Neuronal stem cell (in vitro differentiated cells): ENCODE results near the gene RPS27A.

Experiments
- DNase-seq: peaks from one replicate; pipeline ENCODE4 v3.0.0-alpha.2; 2013; ENCODE audit warnings: low spot score
- H2AFZ ChIP-seq: one replicate; pipeline ENCODE4 v1.6.1; 2013; ENCODE audit warnings: mild to moderate bottlenecking, low read length, inconsistent platforms
- H2AK5ac ChIP-seq: 2 replicates; pipeline ENCODE4 v1.6.1; 2013; ENCODE audit warnings: low read depth, mild to moderate bottlenecking, inconsistent platforms, low read length, moderate library complexity, mixed read lengths
- H2BK120ac ChIP-seq: 2 replicates; pipeline ENCODE4 v1.6.1; 2013; ENCODE audit warnings: low read depth, mild to moderate bottlenecking, inconsistent platforms, low read length, moderate library complexity, mixed read lengths
- H2BK12ac ChIP-seq: one replicate; pipeline ENCODE4 v1.6.1; 2013; ENCODE audit warnings: low read length, inconsistent platforms
- H2BK15ac ChIP-seq: 2 replicates; pipeline ENCODE4 v1.6.1; 2013; ENCODE audit warnings: mild to moderate bottlenecking, low read length, inconsistent platforms, mixed read lengths
- H2BK5ac ChIP-seq: one replicate; pipeline ENCODE4 v1.6.1; 2013; ENCODE audit warnings: inconsistent platforms, mild to moderate bottlenecking, low read length, moderate library complexity
- H3K14ac ChIP-seq: one replicate; pipeline ENCODE4 v1.6.1; 2013; ENCODE audit warnings: low read length, inconsistent platforms
- H3K18ac ChIP-seq: 2 replicates; pipeline ENCODE4 v1.6.1; 2013; ENCODE audit warnings: low read length, inconsistent platforms
- H3K23ac ChIP-seq: 2 replicates; pipeline ENCODE4 v1.6.1; 2013; ENCODE audit warnings: low read depth, mild to moderate bottlenecking, mixed read lengths, low read length, inconsistent platforms; ENCODE audit not compliant: poor library complexity
- H3K27ac ChIP-seq: replicated peaks from 3 replicates; pipeline ENCODE4 v1.5.1; 2013; ENCODE audit warnings: low read length, inconsistent platforms
- H3K27me3 ChIP-seq, 3 experiments: 2 replicates each; pipeline ENCODE4 v1.6.1; 2013; ENCODE audit warnings: low read length in 3 of 3, mild to moderate bottlenecking in 2 of 3, inconsistent platforms in 1 of 3, low read depth in 1 of 3, mixed read lengths in 1 of 3, moderate library complexity in 1 of 3; ENCODE audit not compliant: control insufficient read depth in 3 of 3, insufficient read depth in 3 of 3
- H3K36me3 ChIP-seq, 2 donors: replicated peaks in 1 of 2; 2 replicates each; pipeline ENCODE4 v1.6.1; 2013; ENCODE audit warnings: low read length in 2 of 2; ENCODE audit not compliant: control insufficient read depth in 2 of 2, insufficient read depth in 2 of 2
- H3K4ac ChIP-seq: 2 replicates; pipeline ENCODE4 v1.6.1; 2013; ENCODE audit warnings: inconsistent platforms, mild to moderate bottlenecking, low read length, moderate library complexity
- H3K4me1 ChIP-seq, 2 donors: 1 replicate in 1 of 2; 2 replicates in 1 of 2; pipeline ENCODE4 v1.6.1; 2013; ENCODE audit warnings: low read length in 2 of 2, low read depth in 1 of 2; ENCODE audit not compliant: control insufficient read depth in 2 of 2, insufficient read depth in 1 of 2
- H3K4me2 ChIP-seq: one replicate; pipeline ENCODE4 v1.6.1; 2013; ENCODE audit warnings: mild to moderate bottlenecking, low read length, inconsistent platforms; ENCODE audit not compliant: insufficient read depth, poor library complexity, severe bottlenecking
- H3K4me3 ChIP-seq, 2 donors: 2 replicates each; pipeline ENCODE4 v1.5.1; 2013; ENCODE audit warnings: low read length in 2 of 2, mild to moderate bottlenecking in 2 of 2, inconsistent platforms in 1 of 2, moderate library complexity in 1 of 2
- H3K79me1 ChIP-seq: one replicate; pipeline ENCODE4 v1.6.1; 2013; ENCODE audit warnings: low read depth, mild to moderate bottlenecking, inconsistent platforms, low read length, moderate library complexity
- H3K9ac ChIP-seq: one replicate; pipeline ENCODE4 v1.6.1; 2013; ENCODE audit warnings: mild to moderate bottlenecking, low read depth, low read length, inconsistent platforms; ENCODE audit not compliant: poor library complexity
- H3K9me3 ChIP-seq, 2 donors: replicated peaks in 1 of 2; 2 replicates each; pipeline versions ENCODE3 to v1.6.1; 2013; ENCODE audit warnings: low read length in 2 of 2, mild to moderate bottlenecking in 2 of 2, inconsistent platforms in 1 of 2, low read depth in 1 of 2, mixed read lengths in 1 of 2, moderate library complexity in 1 of 2; ENCODE audit not compliant: control insufficient read depth in 2 of 2, insufficient read depth in 1 of 2
- H4K8ac ChIP-seq: one replicate; pipeline ENCODE4 v1.6.1; 2013; ENCODE audit warnings: low read depth, mild to moderate bottlenecking, inconsistent platforms, low read length, moderate library complexity
- H4K91ac ChIP-seq: one replicate; pipeline ENCODE4 v1.6.1; 2013; ENCODE audit warnings: low read length, low read depth, mild to moderate bottlenecking, inconsistent platforms; ENCODE audit not compliant: poor library complexity
- WGBS, 2 donors: extraction: QIAGEN DNeasy Blood & Tissue Kit; methylation state at CpG; one replicate each; pipeline ENCODE4 v1.1.7; 2013; ENCODE audit warnings: missing lambda C conversion rate in 2 of 2, mixed read lengths in 1 of 2; ENCODE audit not compliant: insufficient read length in 2 of 2, insufficient replicate concordance in 1 of 2; ENCODE audit errors: extremely low coverage in 2 of 2; 5-methylcytosine and 5-hydroxymethylcytosine counted together

RPS27A gene

GRCh38 chr2:55200416-55200815 lies 32.1 kb upstream of the RPS27A start:
- no peak overlapping the region for H3K4me2 ChIP-seq
- H3K79me1 ChIP-seq = no peaks in the 10 kb centered on the region
- no peaks in the 10 kb centered on the region for H3K27me3 ChIP-seq
- peaks cover 0 to 37% of the 10 kb centered on the region in 2 donors for H3K9me3 ChIP-seq
- H3K18ac ChIP-seq = no peak overlapping the region
- H2AK5ac ChIP-seq = no peak overlapping the region
- H3K4me3 ChIP-seq = no peak overlapping the region
- no peak overlapping the region for H3K23ac ChIP-seq
- no peak overlapping the region for H3K4ac ChIP-seq
- no CpG with 5 or more reads among the region's 1 CpG for WGBS, 2 donors
- H3K4me1 ChIP-seq = no peaks in the 10 kb centered on the region
- no peak overlapping the region for H4K8ac ChIP-seq
- no peak overlapping the region for H3K27ac ChIP-seq
- no peak overlapping the region for H2AFZ ChIP-seq
- no peak overlapping the region for H2BK12ac ChIP-seq
- H4K91ac ChIP-seq = no peak overlapping the region
- no peak overlapping the region for H2BK15ac ChIP-seq
- no peak overlapping the region for H2BK120ac ChIP-seq
- no peak overlapping the region for H2BK5ac ChIP-seq
- no peak overlapping the region for H3K14ac ChIP-seq
- no peak for DNase-seq
- no peak overlapping the region for H3K9ac ChIP-seq
- H3K36me3 ChIP-seq = peaks cover 2 to 79% of the 10 kb centered on the region in 2 donors

GRCh38 chr2:55204536-55204935 lies 28.0 kb upstream of the RPS27A start:
- no peak for DNase-seq
- Histone ChIP-seq H3K4ac (no peak overlapping the region), H4K8ac (no peak overlapping the region), H3K4me1 (no peaks in the 10 kb centered on the region), H2AFZ (no peak overlapping the region), H2AK5ac (no peak overlapping the region), H3K36me3 (peaks cover 0 to 48% of the 10 kb centered on the region in 2 donors), H3K18ac (no peak overlapping the region), H2BK120ac (no peak overlapping the region), H3K79me1 (no peaks in the 10 kb centered on the region), H2BK15ac (no peak overlapping the region), H3K27ac (no peak overlapping the region), H3K23ac (no peak overlapping the region), H2BK12ac (no peak overlapping the region), H4K91ac (no peak overlapping the region), H3K9me3 (peaks cover 0 to 31% of the 10 kb centered on the region in 2 donors), H2BK5ac (no peak overlapping the region), H3K4me3 (no peak overlapping the region), H3K14ac (no peak overlapping the region), H3K4me2 (no peak overlapping the region), H3K9ac (no peak overlapping the region), H3K27me3 (no peaks in the 10 kb centered on the region)
- WGBS, 2 donors = no CpG with 5 or more reads among the region's 3 CpGs

DNA sequence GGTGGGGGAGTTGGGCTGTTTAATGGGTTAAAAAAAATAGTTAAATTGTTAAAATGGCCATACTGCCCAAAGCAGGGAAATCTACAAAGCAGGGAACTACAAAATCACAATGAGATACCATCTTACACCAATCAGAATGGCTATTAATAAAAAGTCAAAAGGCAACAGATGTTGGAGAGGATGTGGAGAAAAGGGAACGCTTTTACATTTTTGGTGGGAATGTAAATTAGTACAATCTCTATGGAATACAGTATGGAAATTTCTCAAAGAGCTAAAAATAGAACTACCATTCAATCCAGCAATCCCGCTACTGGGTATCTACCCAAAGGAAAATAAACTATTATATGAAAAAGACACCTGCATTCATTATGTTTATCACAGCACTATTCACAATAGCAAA lies 27.5 kb upstream of the RPS27A start:
- no peak overlapping the region for H3K4ac ChIP-seq
- H3K14ac ChIP-seq = no peak overlapping the region
- no peaks in the 10 kb centered on the region for H3K79me1 ChIP-seq
- no peak overlapping the region for H2BK120ac ChIP-seq
- H4K8ac ChIP-seq = no peak overlapping the region
- no peak overlapping the region for H3K9ac ChIP-seq
- no peak overlapping the region for H2BK5ac ChIP-seq
- no peak overlapping the region for H2BK15ac ChIP-seq
- no peak overlapping the region for H3K4me3 ChIP-seq
- no peak overlapping the region for H2AK5ac ChIP-seq
- no peak overlapping the region for H3K18ac ChIP-seq
- no peak overlapping the region for H3K23ac ChIP-seq
- no CpG with 5 or more reads among the region's 2 CpGs for WGBS, 2 donors
- H3K4me1 ChIP-seq = no peaks in the 10 kb centered on the region
- DNase-seq = no peak
- H3K36me3 ChIP-seq = peaks cover 0 to 44% of the 10 kb centered on the region in 2 donors
- no peak overlapping the region for H2BK12ac ChIP-seq
- peaks cover 0 to 31% of the 10 kb centered on the region in 2 donors for H3K9me3 ChIP-seq
- H2AFZ ChIP-seq = no peak overlapping the region
- no peaks in the 10 kb centered on the region for H3K27me3 ChIP-seq
- H3K4me2 ChIP-seq = no peak overlapping the region
- H3K27ac ChIP-seq = no peak overlapping the region
- no peak overlapping the region for H4K91ac ChIP-seq

GRCh38 chr2:55213822-55214221 lies 18.7 kb upstream of the RPS27A start:
- Histone ChIP-seq H2BK5ac (no peak overlapping the region), H3K14ac (no peak overlapping the region), H3K18ac (no peak overlapping the region), H2BK120ac (no peak overlapping the region), H2AFZ (no peak overlapping the region), H3K79me1 (no peaks in the 10 kb centered on the region), H3K27ac (no peak overlapping the region), H3K9me3 (no peaks in the 10 kb centered on the region), H3K9ac (no peak overlapping the region), H3K4me1 (no peaks in the 10 kb centered on the region), H2BK12ac (no peak overlapping the region), H3K4ac (no peak overlapping the region), H3K27me3 (no peaks in the 10 kb centered on the region), H3K4me2 (no peak overlapping the region), H2BK15ac (no peak overlapping the region), H3K23ac (no peak overlapping the region), H3K4me3 (no peak overlapping the region), H2AK5ac (no peak overlapping the region), H4K8ac (no peak overlapping the region), H4K91ac (no peak overlapping the region), H3K36me3 (peaks cover 0 to 10% of the 10 kb centered on the region in 2 donors)
- no peak for DNase-seq
